T-helper 2 cell (primary cell): ENCODE data around the gene MED17.

Source experiments
- DNase-seq, 5 experiments: peaks; one replicate each; pipeline versions ENCODE4 v3.0.0 to v3.0.0-alpha.2; 2012 to 2022

MED17 gene

DNA sequence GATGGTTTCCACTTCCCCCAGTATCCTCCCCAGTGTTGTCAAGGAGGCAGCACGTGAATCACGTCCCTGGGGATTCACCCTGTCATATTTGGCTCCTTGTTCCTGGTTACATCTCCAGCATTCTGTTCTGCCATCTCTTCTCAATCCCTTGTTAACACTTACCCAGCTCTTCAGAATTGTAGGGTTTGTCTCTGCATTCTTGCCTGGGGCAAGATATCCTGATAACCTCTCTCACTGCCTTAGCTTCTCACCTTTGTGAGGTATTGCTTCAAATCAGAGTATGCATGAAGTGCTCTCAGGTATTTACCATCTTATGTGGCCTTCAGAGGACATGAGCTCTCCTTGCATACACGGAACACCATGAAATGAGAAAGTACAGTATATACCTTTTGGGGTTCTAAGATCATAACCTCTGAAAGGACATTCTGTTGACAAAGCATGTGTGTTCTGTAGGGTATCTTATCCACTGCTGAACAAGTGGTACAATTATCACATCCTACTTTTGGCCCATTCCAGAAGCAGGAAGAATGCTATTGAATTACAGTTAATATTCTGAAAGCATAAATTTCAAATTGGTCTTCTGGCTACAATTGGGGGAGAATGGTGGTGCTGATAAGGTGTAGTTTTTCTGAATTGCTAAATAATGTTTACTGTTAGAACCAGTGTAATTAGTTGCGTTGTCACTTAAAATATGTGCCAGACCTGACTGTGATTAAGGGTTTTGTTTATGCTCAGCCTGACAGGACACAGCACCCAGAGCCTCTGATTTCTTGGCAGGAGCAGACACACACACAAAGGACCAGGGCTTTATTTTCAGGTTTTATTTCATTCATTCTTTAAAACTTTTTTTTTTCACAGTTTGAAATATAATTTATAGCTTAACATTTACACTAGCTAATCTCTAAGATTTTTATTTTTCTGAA, 33.6 kb downstream of the MED17 start:
- DNase-seq = no peak

DNA sequence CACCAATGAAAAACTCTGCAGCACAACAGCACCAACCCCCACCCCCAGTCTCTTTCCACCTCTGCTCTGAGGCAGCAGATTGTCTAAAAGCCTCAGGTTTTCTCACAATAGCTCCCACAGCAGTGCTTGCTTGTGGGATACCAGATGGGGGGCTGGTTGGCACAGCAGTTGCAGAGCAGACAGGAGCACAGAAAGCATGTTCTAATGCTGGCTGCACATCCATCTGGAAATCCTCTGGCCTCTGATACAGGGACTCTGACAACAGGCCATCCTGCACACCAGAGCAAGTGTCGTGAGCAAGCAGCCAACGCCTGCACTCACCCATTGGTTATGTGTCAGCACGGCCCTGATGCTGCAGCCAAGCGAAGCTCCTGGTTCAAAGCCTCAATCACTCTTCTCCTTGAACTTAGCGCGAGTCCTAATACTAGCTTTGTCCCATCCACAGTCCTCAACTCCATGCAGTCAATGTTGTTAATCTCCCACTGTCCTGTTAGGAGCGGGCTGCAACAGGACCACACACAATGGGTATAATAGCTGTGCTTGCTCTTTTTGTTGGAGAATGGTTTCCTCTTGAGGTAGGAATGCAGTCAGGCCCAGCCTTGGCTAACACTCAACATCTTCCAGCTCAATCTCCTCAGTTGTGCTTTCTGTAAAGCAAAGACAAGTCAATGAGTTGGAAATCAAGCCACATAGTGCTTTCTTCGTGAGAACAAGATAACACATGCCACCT, 36.0 kb downstream of the MED17 start:
- DNase-seq = no peak

DNA sequence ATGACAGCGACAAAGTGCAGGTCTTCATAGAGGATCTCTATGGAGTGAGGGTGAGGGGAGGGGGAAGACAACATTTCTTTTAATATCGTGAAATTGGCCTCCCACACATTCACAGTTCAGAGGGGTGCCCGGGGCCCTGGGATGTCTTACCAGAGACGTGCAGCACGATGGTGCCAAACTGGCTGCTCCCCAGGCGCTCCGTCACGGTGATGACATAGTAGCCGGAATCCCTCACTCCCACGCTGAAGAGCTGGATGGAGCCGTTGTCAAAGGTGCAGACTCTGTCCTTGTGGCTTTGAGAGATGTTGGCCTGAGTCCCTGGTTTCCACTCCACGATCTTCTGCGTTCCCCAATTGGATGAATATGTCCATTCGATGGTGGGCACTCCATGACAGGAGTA, 36.8 kb downstream of the MED17 start:
- no peak for DNase-seq

DNA sequence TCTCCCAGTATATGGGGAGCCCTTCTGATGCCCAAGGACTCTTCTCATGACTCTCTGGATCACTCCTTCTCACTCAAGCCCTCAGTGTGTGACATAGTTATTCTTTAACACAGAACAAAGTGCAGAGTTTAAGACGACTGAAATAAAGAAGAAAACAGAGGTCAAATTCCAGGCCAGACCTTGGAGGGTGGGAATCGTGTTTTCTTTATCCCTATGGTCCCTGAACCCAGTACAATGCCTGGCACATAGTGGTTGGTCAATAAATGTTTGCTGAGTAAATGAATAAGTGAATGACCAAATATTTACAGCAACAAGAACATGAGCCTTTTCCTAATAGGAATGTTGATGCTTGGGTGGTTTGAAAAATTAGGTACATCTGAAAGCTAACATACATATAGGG, 37.5 kb downstream of the MED17 start:
- no peak for DNase-seq

DNA sequence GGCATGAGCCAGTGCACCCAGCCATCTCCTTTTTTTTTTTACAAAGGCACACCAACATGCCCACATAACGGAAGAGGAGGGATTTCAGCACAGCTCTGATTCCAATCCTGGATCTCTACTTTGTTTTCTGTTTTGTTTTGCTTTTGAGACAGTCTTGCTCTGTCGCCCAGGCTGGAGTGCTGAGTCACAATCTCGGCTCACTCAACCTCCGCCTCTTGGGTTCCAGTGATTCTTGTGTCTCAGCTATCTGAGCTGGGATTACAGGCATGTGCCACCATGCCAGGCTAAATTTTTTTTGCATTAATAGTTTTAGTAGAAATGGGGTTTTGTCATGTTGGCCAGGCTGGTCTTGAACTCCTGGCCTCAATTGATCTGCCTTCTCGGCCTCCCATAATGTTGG, 38.3 kb downstream of the MED17 start:
- DNase-seq = no peak

DNA sequence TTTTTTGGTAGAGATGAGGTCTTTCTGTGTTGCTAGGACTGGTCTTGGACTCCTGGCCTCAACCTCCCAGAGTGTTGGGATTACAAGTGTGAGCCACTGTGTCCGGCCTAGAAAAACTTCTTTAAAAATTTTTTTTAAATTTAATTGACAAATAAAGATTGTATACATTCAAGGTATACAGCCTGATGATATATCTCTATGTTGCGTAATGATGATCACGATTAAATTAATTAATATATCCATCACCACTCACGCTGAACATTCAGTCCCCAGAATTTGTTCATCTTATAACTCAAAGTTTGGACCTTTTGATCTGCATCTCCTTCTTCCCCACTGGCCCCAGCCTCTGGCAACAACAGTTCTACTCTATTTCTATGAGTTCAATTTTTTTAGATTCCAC, 39.1 kb downstream of the MED17 start:
- no peak for DNase-seq

DNA sequence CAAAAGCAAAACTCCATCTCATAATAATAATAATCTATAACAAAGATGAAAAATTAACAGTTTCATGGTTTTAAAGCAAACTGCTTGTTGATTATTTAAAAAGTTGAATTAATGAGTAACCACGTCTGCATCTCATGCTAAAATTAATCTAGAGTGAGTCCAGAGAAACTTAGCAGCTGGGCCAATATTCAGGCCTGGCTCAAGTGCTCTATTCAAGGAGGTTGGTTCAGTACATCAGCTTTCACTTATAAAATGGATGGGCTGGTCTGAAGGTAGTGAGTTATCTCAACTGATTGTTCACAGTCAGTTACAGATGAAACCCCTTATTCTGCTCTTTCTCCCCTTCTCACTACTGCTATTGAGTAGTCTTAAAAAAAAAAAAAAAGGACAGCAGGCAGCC, 43.3 kb downstream of the MED17 start:
- no peak for DNase-seq

DNA sequence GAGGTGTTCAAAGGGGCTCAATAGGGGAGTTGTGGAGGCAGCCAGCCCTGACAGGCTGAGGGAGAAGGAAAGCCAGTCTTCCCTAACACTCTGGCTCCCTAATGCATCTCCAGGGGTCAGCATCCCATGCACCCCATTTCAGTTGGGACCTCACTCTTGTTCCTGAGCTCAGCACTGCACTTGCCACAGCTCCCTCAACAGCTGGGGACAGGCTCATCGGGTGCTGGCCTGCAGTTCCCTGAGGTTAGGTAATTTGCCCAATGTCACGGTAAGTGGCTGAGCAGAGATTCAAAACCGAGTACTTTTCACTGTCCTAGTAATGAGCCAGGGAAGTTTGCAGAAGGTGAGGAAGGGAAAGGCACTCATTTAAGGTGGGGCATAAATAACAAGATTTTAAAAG, 45.5 kb downstream of the MED17 start:
- DNase-seq = no peak

DNA sequence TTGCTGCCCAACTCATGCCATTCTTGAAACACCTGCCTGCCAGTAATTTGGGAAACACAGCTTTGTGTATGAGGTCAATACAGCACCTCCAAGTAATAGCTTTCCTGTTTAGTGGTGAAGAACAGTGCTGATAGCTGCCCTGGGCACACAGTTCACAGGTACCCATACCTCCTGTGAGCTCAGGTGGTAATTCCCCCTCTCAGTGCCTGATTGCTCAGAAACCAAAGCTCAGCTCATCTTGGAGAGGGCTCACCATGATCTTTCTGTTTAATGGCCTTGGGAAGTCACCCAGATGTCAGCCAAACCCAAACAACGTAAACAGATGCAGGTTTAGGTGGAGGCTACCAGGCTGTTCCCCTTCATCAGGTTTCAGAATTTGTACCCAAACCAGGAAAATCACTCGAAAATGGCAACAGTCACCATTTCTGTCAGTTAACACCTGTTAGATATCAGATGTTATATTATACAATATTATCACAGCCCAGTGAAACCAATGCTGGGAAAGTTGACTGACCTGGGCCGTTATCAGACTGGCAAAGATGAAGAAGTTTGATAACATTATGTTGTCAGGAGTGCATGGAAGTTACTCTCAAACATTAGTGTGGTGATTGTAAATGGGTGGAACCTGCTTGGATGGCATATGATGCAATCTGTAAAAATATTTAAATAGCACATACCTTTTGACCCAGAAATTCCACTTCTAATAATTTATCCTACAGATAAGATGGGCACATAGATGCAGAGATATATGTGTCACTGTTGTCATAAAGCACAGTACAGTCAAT, 47.5 kb downstream of the MED17 start:
- no peak for DNase-seq

DNA sequence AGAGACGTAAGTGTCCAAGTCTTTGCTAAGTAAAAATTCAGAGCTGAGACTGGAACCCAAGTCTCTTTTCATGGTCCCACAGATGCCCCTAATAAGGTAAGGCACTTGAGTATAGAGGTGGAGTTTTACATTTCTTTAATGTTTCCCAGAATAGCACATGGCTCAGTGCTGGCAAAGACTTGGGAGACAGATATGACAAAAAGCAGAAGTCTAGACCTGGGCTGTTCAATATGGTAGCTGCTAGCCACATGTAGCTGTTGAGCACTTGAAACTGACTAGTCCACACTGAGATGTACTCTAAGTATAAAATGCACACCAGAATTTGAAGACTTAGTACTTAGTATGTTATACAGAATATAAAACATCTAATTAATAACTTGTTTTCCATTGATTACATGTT, 48.7 kb downstream of the MED17 start:
- no peak for DNase-seq

DNA sequence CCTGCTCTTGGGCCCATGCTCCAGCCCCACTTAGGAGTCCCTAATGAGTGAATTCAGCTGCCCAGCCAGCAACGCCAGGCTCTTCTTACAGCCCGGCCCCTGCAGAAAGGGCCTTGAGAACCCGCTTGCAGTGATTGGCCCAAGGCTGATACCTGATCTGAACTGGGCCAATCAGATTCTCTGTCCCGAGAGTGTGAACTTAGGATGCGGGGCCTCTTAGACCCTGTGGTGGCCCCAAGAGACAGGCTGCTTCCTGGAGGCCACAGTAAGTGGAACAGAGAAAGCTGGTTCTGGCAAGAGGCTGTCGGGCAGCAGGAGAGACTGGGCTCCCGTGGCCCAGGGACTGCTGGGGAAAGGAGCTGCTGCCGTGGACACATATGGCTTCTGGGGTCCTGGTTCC, 54.9 kb downstream of the MED17 start:
- no peak for DNase-seq

DNA sequence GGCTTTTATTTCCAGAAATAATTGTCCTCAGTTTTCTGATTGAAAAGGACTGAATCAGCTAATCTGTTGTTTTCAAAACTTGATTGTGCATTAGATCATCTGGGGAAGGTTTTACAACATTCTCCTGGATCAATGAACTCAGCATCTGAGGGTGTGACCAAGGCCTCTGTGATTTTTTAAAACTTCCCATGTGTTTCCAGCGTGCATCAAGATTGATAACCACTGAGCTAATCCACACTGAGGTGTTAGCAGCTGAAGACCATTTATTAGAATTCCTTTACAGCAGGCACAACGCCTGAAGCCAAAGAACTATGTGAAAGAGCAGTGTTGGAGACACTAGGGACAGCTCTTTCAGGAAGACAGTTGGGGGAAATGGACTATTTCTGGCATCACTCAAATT, 56.1 kb downstream of the MED17 start:
- DNase-seq = no peak

DNA sequence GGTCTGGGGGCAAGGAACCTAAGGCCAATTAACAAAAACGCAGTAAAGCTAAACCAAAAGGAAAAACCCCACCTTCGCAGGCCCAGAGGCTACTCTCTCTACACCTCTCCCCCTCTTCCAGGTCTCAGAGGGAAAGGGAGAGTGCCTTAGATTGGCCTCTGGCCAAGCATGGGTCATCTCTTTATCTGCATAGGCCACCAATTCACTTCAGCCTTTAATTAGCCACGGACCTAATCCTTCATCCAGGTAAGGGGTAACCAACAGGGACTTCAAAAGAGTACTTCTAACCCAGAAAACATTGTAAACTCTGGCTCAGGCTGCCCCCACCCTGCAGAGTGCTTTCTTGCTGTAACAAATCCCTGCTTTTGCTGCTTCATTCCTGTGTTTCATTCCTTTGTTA, 56.9 kb downstream of the MED17 start:
- no peak for DNase-seq

DNA sequence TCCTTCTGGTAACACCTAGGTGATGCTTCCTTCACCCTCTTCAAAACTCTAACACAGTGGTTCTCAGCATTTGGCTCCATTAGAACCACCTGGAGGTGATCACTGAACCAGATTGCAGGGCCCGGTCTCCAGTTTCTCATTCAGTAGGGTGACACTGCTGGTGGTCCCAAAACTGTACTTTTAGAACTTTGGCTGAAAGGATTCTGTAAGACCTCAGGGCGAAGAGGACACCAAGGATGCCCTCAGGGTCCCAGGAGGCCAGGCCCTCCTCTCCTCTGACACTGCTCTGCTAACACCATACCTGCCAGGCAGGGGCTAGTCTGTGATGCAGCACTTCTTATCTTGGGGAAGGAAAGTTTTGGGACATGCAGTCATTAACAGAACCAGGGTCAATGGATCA, 57.4 kb downstream of the MED17 start:
- DNase-seq = no peak

DNA sequence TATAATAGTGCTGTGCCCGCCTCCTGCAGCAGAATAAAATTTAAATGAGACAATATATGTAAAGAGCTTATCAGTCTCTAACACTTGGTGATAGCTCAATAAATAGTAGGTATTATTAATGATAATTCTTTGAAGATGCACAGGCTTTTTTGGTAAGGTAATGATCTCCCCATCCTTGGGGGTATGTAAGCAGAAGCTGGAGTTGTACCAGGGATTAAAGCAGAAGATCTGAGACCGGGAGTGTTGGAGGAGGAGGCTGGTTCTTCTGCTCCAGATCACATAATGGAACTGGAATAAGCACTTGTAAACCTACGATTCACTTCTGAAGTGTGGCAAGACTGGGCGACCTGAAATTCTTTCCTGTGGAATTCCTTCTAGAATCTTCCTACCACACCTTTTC, 58.0 kb downstream of the MED17 start:
- no peak for DNase-seq

DNA sequence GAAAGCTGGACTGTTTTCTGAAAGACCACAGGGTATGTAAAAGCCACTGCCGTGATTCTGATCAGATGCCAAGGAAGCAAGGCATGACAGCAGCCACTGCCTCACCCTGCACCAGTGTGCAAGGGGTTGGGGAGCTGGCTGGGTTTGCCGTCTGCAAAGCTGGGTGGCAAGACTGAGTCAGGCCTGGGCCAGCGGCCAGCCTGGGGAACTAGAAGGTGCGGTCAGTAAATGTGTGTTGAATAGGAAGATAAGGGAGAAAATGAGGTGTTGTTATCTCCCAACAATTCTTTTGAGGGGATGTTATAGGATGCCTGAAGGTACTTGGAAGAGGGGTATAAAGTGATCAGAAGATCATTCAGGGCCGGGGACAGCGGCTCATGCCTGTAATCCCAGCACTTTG, 58.4 kb downstream of the MED17 start:
- no peak for DNase-seq

DNA sequence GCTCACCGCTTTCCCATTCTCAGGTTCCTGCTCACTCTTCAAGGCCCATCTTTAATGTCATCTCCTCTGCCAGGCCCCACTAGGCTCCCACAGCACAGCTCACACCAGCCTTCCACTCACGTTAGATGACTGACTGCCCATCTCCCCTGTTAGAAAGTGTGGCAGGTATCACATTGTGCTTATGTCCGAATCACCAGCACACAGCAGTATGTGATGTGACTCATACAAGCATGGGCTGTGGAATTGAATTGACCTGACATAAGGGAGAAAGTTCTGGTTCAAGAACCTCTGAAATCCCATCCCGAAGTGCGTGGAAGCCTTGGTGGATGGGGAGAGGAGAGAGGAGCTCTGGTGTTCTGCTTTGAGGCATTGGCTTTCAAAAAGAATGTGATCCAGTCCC, 59.8 kb downstream of the MED17 start:
- no peak for DNase-seq

DNA sequence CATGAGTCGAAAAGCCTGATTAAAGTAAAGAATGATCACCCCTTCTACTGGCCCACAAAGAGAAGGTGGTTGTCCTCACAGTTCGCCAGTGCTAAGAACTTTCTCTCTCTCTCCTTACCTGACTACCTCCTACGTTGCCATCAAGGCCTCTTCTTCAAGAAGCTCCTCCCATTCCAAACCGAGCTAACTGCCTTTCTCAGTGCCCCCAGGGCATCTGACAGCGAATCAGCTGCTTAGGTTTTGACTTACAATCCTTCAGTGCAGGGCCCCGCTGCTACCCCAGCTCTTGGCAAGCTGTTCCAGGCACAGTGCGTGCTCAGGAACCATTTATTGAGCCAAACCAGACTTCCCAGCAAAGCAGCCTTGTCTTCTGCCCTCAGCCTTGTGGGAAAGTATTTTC, 60.5 kb downstream of the MED17 start:
- DNase-seq = no peak

DNA sequence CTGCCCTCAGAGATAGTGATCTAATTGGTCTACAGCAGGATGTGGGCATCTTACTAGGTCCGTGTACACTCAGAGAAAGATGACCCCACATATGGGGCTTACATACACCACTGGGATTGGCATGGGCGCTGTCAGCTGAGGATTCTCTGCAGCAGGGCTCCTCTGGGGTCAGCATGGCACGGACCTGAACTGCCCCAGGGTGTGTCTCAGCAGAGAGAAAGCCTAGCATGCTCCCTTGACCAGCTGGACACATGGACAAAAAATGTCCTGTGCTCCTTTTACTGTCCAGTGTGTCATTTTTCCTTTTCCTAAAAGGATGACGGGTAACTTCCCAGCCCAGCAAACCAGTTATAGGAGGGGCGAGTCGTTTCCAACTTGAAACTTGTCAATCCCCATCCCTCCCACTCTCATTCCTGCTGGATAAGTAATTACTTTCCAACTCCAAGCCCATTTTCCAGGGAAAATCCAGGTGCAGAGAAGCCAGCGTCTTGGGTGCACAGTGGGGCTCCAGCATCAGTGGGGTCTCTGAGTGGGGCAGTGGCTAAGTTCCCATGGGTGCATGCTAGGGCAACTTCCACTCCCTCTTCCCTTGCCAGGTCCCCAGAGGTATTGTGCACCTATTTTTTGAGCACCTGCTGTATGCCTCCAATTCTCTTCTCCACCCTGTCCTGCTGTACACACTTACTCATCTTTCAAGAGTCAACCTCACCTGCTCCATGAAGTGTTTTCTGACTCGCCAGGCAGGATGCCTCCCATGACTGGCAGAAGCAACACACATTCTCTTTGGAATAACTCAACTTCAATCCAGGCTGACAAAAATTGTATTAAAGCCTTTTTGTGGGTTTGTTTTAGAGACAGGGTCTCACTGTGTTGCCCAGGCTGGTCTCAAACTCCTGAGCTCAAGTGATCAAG, 61.4 kb downstream of the MED17 start:
- no peak for DNase-seq

DNA sequence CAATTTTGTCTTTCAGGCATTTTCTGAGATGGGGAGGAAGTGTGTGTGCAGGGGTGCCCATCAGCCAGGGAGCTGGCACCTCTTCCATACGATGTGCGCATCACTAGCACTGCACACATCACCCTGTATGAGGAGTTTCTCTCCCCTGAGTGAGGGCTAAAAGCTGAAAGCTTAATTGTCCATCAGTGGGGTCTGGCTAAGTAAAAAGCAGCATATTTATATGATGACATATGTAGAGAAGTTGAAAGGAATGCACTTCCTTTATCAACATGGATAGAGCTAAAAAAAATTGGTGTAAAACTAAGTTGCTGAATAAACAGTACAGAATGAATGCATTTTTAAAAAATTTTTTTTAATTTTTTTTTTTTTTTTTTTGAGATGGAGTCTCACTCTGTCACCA, 62.3 kb downstream of the MED17 start:
- DNase-seq = no peak

DNA sequence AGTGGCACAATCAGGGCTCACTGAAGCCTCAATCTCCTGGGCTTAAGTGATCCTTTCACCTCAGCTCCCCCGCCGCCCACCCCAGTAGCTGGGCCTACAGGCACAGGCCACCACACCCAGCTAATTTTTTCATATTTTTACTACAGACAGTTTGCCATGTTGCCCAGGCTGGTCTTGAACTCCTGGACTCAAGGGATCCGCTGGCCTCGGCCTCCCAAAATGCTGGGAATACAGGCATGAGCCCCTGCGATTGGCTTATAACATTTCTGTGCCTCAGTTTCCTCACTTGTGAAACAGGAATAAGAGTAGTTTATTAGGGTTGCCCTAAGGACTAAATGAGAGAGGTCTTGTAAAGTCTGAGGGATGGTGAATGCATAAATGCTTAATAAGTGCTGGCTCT, 65.1 kb downstream of the MED17 start:
- no peak for DNase-seq
